Stimulated activated naive CD8-positive, alpha-beta T cell treated with anti-CD3 and anti-CD28 coated beads, Interleukin-15, Interleukin-2, amounts not matched to agents 100 ng/mL and 50 ng/mL, for 24 hours (primary cell): ENCODE measurements around the gene RNF114.
"Not testable (repeated sequence)": the region's sequence is repeated elsewhere in the genome, so short reads cannot be mapped to it uniquely, and the experiment has no call there.

ENCODE experiments used
- H3K27ac Mint-ChIP-seq: one replicate; pipeline ENCODE4 v1.8.0; 2021; ENCODE audit warnings: mild to moderate bottlenecking, mixed read lengths
- H3K27me3 Mint-ChIP-seq: one replicate; pipeline ENCODE4 v1.8.0; 2021; ENCODE audit warnings: mixed read lengths
- H3K36me3 Mint-ChIP-seq: one replicate; pipeline ENCODE4 v1.8.0; 2021; ENCODE audit warnings: low read depth, mixed read lengths
- H3K4me1 Mint-ChIP-seq: one replicate; pipeline ENCODE4 v1.8.0; 2021; ENCODE audit warnings: low read depth, mixed read lengths
- H3K4me3 Mint-ChIP-seq: one replicate; pipeline ENCODE4 v1.8.0; 2021; ENCODE audit warnings: mild to moderate bottlenecking, mixed read lengths
- H3K9me3 Mint-ChIP-seq: one replicate; pipeline ENCODE4 v1.8.0; 2021; ENCODE audit warnings: mixed read lengths

Gene RNF114

DNA sequence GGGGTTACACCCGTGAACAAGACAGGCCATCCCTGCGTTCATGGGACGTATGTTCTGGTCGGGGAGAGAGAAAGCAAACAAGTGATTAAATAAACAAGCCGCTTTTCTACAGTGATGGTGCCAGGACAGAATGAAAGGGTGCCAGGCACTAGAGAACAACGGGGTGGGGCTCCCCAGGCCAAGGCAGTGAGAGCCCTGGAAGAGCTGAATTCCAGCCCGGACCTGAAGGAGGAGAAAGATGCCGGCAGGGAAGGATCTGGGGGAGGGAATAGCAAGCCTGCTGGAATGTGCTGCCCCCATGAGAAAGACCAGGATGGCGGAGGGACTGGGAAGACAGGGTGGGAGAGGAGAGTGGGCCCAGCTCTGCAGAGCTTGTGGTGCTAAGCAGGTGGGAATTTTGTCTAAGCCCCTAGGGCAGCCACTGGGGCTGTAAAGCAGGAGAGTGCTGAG is 54.1 kb downstream of the RNF114 start:
- Mint-ChIP-seq H3K9me3 (no peaks in the 10 kb centered on the region), H3K4me3 (no peak overlapping the region), H3K4me1 (peaks cover 16% of the 10 kb centered on the region), H3K27ac (no peak overlapping the region), H3K27me3 (no peaks in the 10 kb centered on the region), H3K36me3 (no peaks in the 10 kb centered on the region)

DNA sequence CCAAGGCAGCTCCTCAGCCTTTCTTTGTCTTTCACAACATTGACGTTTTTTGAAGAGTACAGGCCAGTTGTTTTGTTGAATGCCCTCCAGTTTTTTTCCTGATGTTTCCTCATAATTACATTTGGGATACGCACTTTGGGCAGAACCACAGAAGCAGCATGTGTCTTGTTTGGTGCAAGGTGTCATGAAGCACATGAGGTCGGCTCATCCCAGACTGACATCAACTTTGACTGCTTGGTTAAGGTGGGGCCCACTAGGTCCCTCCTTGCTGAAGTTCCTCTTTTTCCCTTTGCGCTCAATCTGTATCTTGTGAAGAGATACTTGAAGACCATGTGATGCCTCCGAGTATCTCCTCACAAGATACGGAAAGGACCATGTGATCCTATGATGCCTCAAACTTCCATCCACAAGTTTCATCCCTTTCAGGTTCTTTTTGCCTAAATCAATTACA is 57.1 kb downstream of the RNF114 start:
- no peaks in the 10 kb centered on the region for H3K36me3 Mint-ChIP-seq
- H3K4me1 Mint-ChIP-seq, result peaks cover 12% of the 10 kb centered on the region
- no peaks in the 10 kb centered on the region for H3K9me3 Mint-ChIP-seq
- H3K4me3 Mint-ChIP-seq, result no peak overlapping the region
- peaks cover 8% of the 10 kb centered on the region for H3K27me3 Mint-ChIP-seq
- H3K27ac Mint-ChIP-seq, result no peak overlapping the region

DNA sequence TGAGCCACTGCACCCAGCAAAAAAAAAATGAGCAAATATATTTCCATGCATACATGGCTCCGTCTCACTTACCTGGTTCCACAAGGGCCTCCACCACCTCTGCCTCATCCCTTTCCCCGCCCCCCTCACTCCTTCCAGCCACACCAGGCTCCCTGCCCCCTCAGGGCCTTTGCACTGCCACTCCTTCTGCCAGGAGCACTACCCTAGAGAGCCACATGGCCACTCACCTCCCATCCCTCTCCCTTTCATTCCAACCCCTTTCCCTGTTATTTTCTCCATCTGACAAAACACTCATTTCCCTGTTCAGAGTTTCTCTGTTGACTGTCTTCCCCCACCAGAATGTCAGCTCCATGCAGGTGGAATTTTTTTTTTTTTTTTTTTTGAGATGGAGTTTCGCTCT is 59.4 kb downstream of the RNF114 start:
- H3K9me3 Mint-ChIP-seq, result no peaks in the 10 kb centered on the region
- H3K27ac Mint-ChIP-seq, result no peak overlapping the region
- H3K4me1 Mint-ChIP-seq, result peaks cover 10% of the 10 kb centered on the region
- no peaks in the 10 kb centered on the region for H3K36me3 Mint-ChIP-seq
- H3K4me3 Mint-ChIP-seq, result no peak overlapping the region
- H3K27me3 Mint-ChIP-seq, result peaks cover 9% of the 10 kb centered on the region

GRCh38 chr20:49998478-49999188 is 62.4 kb downstream of the RNF114 start:
- not testable (repeated sequence) for H3K9me3 Mint-ChIP-seq, H3K27ac Mint-ChIP-seq, H3K36me3 Mint-ChIP-seq, H3K4me3 Mint-ChIP-seq
- Mint-ChIP-seq H3K27me3 (peaks cover 16% of the 10 kb centered on the region), H3K4me1 (peaks cover 26% of the 10 kb centered on the region)

DNA sequence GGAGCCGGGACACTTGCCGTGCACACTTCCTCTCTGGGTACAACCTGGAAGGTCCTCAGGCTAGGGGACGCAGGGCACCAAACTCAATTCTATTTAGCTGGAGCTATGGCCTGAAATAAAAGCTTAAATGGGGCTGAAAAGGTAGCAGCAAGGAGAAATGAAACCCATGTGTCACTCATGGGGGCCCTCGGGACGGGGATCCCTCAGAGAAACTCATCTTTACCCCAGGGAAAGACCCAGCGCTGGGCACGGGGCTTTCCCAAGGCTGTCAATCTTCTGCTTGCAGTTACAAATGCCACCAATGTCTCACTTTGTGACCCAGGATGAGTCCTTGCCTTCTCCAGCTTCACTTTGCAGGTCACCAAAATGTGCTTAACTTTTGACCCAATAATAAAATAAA is 63.1 kb downstream of the RNF114 start:
- H3K27me3 Mint-ChIP-seq, result peaks cover 16% of the 10 kb centered on the region
- no peaks in the 10 kb centered on the region for H3K9me3 Mint-ChIP-seq
- peaks cover 26% of the 10 kb centered on the region for H3K4me1 Mint-ChIP-seq
- H3K27ac Mint-ChIP-seq, result no peak overlapping the region
- H3K36me3 Mint-ChIP-seq, result no peaks in the 10 kb centered on the region
- H3K4me3 Mint-ChIP-seq, result no peak overlapping the region

GRCh38 chr20:50000548-50001222 is 64.5 kb downstream of the RNF114 start:
- peak overlapping the region; percentile 38 for H3K27ac Mint-ChIP-seq
- peaks cover 31% of the 10 kb centered on the region for H3K4me1 Mint-ChIP-seq
- not testable (repeated sequence) for H3K36me3 Mint-ChIP-seq, H3K9me3 Mint-ChIP-seq, H3K4me3 Mint-ChIP-seq
- peaks cover 16% of the 10 kb centered on the region for H3K27me3 Mint-ChIP-seq

- Mint-ChIP-seq H3K36me3 (no peaks in the 10 kb centered on the region), H3K4me3 (no peak overlapping the region), H3K9me3 (no peaks in the 10 kb centered on the region), H3K27ac (peak overlapping the region; percentile 76), H3K27me3 (peaks cover 16% of the 10 kb centered on the region), H3K4me1 (peaks cover 34% of the 10 kb centered on the region)
Measured at GRCh38 chr20:50001784-50002311, 65.7 kb downstream of the RNF114 start.

DNA sequence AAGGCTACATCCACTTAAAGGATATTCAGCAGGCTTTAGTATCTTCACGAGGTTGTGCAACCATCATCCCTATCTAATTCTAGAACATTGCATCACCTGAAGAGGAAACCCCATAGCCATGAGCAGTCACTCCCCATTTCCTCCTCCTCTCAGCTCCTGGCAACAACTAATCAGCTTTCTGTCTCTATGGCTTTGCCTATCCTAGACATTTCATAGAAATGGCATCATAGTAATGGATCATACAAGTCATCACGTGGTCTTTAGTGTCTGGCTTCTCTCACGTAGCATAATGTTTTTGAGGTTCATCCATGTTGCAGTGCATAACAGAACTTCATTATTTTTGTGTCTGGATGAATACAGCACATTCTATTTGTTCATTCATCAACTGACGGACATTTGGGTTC is 67.1 kb downstream of the RNF114 start:
- Mint-ChIP-seq H3K27ac (peak overlapping the region; percentile 21), H3K4me3 (no peak overlapping the region), H3K36me3 (no peaks in the 10 kb centered on the region), H3K4me1 (peaks cover 34% of the 10 kb centered on the region), H3K9me3 (no peaks in the 10 kb centered on the region), H3K27me3 (peaks cover 17% of the 10 kb centered on the region)
